ENCODE data around the gene XXYLT1.

GRCh38 chr3:195266428-195266827 lies 4.5 kb downstream of the XXYLT1 start:
- TF ChIP-seq, protein P1, sequence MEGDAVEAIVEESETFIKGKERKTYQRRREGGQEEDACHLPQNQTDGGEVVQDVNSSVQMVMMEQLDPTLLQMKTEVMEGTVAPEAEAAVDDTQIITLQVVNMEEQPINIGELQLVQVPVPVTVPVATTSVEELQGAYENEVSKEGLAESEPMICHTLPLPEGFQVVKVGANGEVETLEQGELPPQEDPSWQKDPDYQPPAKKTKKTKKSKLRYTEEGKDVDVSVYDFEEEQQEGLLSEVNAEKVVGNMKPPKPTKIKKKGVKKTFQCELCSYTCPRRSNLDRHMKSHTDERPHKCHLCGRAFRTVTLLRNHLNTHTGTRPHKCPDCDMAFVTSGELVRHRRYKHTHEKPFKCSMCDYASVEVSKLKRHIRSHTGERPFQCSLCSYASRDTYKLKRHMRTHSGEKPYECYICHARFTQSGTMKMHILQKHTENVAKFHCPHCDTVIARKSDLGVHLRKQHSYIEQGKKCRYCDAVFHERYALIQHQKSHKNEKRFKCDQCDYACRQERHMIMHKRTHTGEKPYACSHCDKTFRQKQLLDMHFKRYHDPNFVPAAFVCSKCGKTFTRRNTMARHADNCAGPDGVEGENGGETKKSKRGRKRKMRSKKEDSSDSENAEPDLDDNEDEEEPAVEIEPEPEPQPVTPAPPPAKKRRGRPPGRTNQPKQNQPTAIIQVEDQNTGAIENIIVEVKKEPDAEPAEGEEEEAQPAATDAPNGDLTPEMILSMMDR (conservative IDR thresholded peaks at IDR 0.05; ENCODE audit: low read depth, low read length), result no peak
- TF ChIP-seq POLR2A (IDR thresholded peaks at IDR 0.05; ENCODE audit: low read depth, low read length), result no peak
- no peak for TF ChIP-seq MAZ (IDR thresholded peaks at IDR 0.05; ENCODE audit: borderline replicate concordance, low read depth, low read length)
- TF ChIP-seq RAD21 (IDR thresholded peaks at IDR 0.05; ENCODE audit: low read length), result no peak
- no peak for TF ChIP-seq ELK1 (IDR thresholded peaks at IDR 0.05; ENCODE audit: borderline replicate concordance, low read depth, low read length)
- TF ChIP-seq NFE2L2 (IDR thresholded peaks at IDR 0.05; ENCODE audit: low read depth, low read length), result no peak
- TF ChIP-seq BHLHE40 (IDR thresholded peaks at IDR 0.05; ENCODE audit: low read depth, low read length), result no peak
- TF ChIP-seq CHD1 (IDR thresholded peaks at IDR 0.05; ENCODE audit: low read depth, low read length), result no peak
- no peak for TF ChIP-seq SMC3 (IDR thresholded peaks at IDR 0.05; ENCODE audit: low read depth, low read length)
- TF ChIP-seq RFX5 (IDR thresholded peaks at IDR 0.05; ENCODE audit: low read depth, low read length), result no peak
- TF ChIP-seq FOS (IDR thresholded peaks at IDR 0.05; ENCODE audit: low read depth, low read length), result no peak
- no peak for TF ChIP-seq RCOR1 (IDR thresholded peaks at IDR 0.05; ENCODE audit: insufficient replicate concordance, low read length)

All from IMR-90 (cell line).